T-cell (primary cell): ENCODE results near the gene NDE1. TPM values are rescaled to one million over a fixed set of nuclear protein-coding genes. Genes with fewer than 3 reads are reported as not detected.

Experiments used
- ATAC-seq, 4 experiments: fragments of 200-7000 bp in 3 of 4; fragments of 150-1000 bp in 1 of 4; cut with Tn5 transposase; replicated peaks in 1 of 4; 1 replicate in 3 of 4; 2 replicates in 1 of 4; pipeline ENCODE4 v1.10.0; 2021; ENCODE audit warnings: moderate library complexity in 3 of 4, mild to moderate bottlenecking in 2 of 4, moderate number of reproducible peaks in 1 of 4
- CTCF ChIA-PET, 2 donors: fragments of 300-600 bp; sonication (Branson Sonifier 250); formaldehyde crosslinking; loops; one replicate each; lab custom pipeline; 2022; ENCODE audit warnings: antibody characterized with exemption in 2 of 2; lab: Charles Lee
- POLR2A ChIA-PET, 2 donors: fragments of 300-600 bp; sonication (Branson Sonifier 250); formaldehyde crosslinking; loops; one replicate each; lab custom pipeline; 2022; ENCODE audit warnings: antibody characterized with exemption in 2 of 2; lab: Charles Lee
- DNase-seq, 35 experiments: peaks; one replicate each; pipeline versions ENCODE4 v3.0.0 to v3.0.0-alpha.2; 2013 to 2023
- H3K27ac ChIP-seq: one replicate; pipeline ENCODE4 v1.5.1; 2013; ENCODE audit warnings: low read length
- H3K27me3 ChIP-seq, 2 experiments: replicated peaks in 1 of 2; 1 replicate in 1 of 2; 2 replicates in 1 of 2; pipeline versions ENCODE4 v1.6.1 to v1.7.0; 2013; ENCODE audit warnings: low read length in 1 of 2, mixed read lengths in 1 of 2; ENCODE audit not compliant: control insufficient read depth in 2 of 2, insufficient read depth in 2 of 2; ENCODE audit errors: extremely low read depth in 1 of 2
- H3K36me3 ChIP-seq, 2 donors: 1 replicate in 1 of 2; 2 replicates in 1 of 2; pipeline versions ENCODE4 v1.6.1 to v1.7.0; 2013; ENCODE audit warnings: low read length in 1 of 2; ENCODE audit not compliant: control insufficient read depth in 2 of 2, insufficient read depth in 1 of 2; ENCODE audit errors: extremely low read depth in 1 of 2
- H3K4me1 ChIP-seq, 2 experiments: 1 replicate in 1 of 2; 2 replicates in 1 of 2; pipeline versions ENCODE4 v1.6.1 to v1.7.0; 2013; ENCODE audit warnings: low read length in 2 of 2, mixed read lengths in 1 of 2; ENCODE audit not compliant: insufficient read depth in 2 of 2, control insufficient read depth in 1 of 2; ENCODE audit errors: extremely low read depth in 1 of 2
- H3K4me3 ChIP-seq, 2 donors: 1 replicate in 1 of 2; 2 replicates in 1 of 2; pipeline versions ENCODE4 v1.5.1 to v1.7.0; 2013; ENCODE audit warnings: mild to moderate bottlenecking in 2 of 2, low read length in 1 of 2, moderate library complexity in 1 of 2; ENCODE audit not compliant: control insufficient read depth in 1 of 2; ENCODE audit errors: extremely low read depth in 1 of 2
- H3K9me3 ChIP-seq: 2 replicates; pipeline ENCODE4 v1.7.0; 2013
- H3K27ac Mint-ChIP-seq, 2 donors: one replicate each; pipeline ENCODE4 v1.8.0; 2020 to 2021; ENCODE audit warnings: mild to moderate bottlenecking in 2 of 2, mixed read lengths in 2 of 2
- H3K27me3 Mint-ChIP-seq, 2 donors: one replicate each; pipeline ENCODE4 v1.8.0; 2021 to 2022; ENCODE audit warnings: mixed read lengths in 2 of 2
- H3K36me3 Mint-ChIP-seq: one replicate; pipeline ENCODE4 v1.8.0; 2021; ENCODE audit warnings: mixed read lengths
- H3K4me1 Mint-ChIP-seq, 3 donors: one replicate each; pipeline ENCODE4 v1.8.0; 2020 to 2022; ENCODE audit warnings: mixed read lengths in 3 of 3, mild to moderate bottlenecking in 1 of 3
- H3K4me3 Mint-ChIP-seq, 3 donors: one replicate each; pipeline ENCODE4 v1.8.0; 2020 to 2022; ENCODE audit warnings: mild to moderate bottlenecking in 3 of 3, mixed read lengths in 3 of 3, moderate library complexity in 3 of 3
- H3K9me3 Mint-ChIP-seq, 3 donors: one replicate each; pipeline ENCODE4 v1.8.0; 2020 to 2022; ENCODE audit warnings: mixed read lengths in 3 of 3
- WGBS: methylation state at CpG from one replicate; pipeline ENCODE4 v1.1.5; 2013; ENCODE audit warnings: missing lambda C conversion rate; ENCODE audit not compliant: insufficient coverage; 5-methylcytosine and 5-hydroxymethylcytosine counted together
- total RNA-seq, 35 experiments: library from RNA in 6 of 35; stranded (reverse) in 6 of 35; fragments of 120-200 nt in 1 of 35; gene quantifications; one replicate each; pipeline versions ENCODE4 v1.2.1 to v1.2.4 and lab custom pipeline; 2013 to 2026

Gene NDE1
- total RNA-seq, 5 donors from 2014 or later (not counting 1 experiment from before 2014, with no cell fraction given) = 90.8 to 110 (median 103) TPM

GRCh38 chr16:15611610-15612009 is 38.4 kb upstream of the NDE1 start:
- 93% methylated on average over 2 of the region's 7 CpGs for WGBS
- H3K4me3 Mint-ChIP-seq = no peak overlapping the region
- no peak overlapping the region for H3K27ac Mint-ChIP-seq
- H3K9me3 Mint-ChIP-seq = no peaks in the 10 kb centered on the region
- peaks cover 41 to 90% of the 10 kb centered on the region in 2 donors for H3K36me3 ChIP-seq
- DNase-seq = no peak
- POLR2A ChIA-PET = no interaction called here
- no peak overlapping the region for H3K27ac ChIP-seq
- CTCF ChIA-PET = no interaction called here
- no peaks in the 10 kb centered on the region for H3K27me3 ChIP-seq
- H3K4me1 ChIP-seq = no peaks in the 10 kb centered on the region
- H3K9me3 ChIP-seq = no peaks in the 10 kb centered on the region
- H3K4me3 ChIP-seq = no peak overlapping the region
- H3K4me1 Mint-ChIP-seq = peaks cover 0 to 6% (median 2%) of the 10 kb centered on the region in 3 donors
- no peaks in the 10 kb centered on the region for H3K27me3 Mint-ChIP-seq
- ATAC-seq = no peak
- peaks cover 64% of the 10 kb centered on the region for H3K36me3 Mint-ChIP-seq

DNA sequence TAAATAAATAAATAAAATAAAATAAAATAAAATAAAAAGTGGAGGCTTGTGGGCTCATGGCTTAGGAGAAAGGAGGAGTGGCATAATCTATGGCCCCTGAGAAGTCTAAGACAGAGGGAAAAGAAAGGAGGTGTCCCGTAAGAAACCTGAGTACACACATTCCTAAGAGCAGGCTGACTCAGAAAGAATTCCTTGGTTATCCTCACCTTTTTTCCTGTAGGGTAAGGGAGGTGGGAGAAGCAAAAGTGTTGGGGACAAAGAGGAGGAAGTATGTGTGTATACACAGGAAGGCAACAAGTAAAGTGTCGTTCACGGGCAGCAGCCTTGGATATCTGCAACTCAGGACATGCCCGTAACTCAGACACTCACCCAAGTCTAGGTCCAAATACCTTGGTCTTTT is 36.4 kb upstream of the NDE1 start:
- Histone ChIP-seq H3K9me3 (no peaks in the 10 kb centered on the region), H3K4me3 (no peak overlapping the region), H3K27ac (no peak overlapping the region), H3K27me3 (no peaks in the 10 kb centered on the region), H3K4me1 (no peaks in the 10 kb centered on the region), H3K36me3 (peaks cover 37 to 90% of the 10 kb centered on the region in 2 donors)
- Mint-ChIP-seq H3K36me3 (peaks cover 66% of the 10 kb centered on the region), H3K4me3 (no peak overlapping the region), H3K27me3 (no peaks in the 10 kb centered on the region), H3K9me3 (no peaks in the 10 kb centered on the region), H3K4me1 (no peaks in the 10 kb centered on the region), H3K27ac (peak overlapping the region in 1 of 2 donors; percentile 23)
- ChIA-PET POLR2A (no interaction called here), CTCF (no interaction called here)
- 97% methylated on average over 3 of the region's 4 CpGs for WGBS
- no peak for DNase-seq
- ATAC-seq = no peak

DNA sequence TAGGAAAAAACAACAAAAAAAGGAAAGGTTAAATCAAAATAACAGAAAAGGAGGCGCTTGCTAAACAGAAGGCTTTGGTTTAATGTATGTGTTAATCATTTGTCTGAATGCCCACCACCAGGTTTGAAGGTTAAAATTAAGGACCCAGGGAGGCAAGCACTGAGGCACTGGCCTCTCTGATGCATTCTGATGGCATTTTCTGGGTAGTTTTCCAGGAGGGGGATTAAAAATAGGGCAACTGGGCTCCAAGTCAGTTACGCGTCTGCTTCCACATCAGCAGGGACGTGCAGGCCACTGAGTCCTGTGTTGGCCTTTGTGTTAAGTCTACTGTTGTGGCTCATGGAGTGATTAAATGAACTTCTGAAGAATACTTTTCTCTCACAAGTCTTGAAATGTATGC is 34.0 kb upstream of the NDE1 start:
- Histone ChIP-seq H3K4me3 (no peak overlapping the region), H3K27me3 (no peaks in the 10 kb centered on the region), H3K27ac (no peak overlapping the region), H3K36me3 (peaks cover 42 to 90% of the 10 kb centered on the region in 2 donors), H3K4me1 (no peaks in the 10 kb centered on the region), H3K9me3 (no peaks in the 10 kb centered on the region)
- Mint-ChIP-seq H3K27ac (no peak overlapping the region), H3K9me3 (no peaks in the 10 kb centered on the region), H3K36me3 (peaks cover 64% of the 10 kb centered on the region), H3K4me1 (no peaks in the 10 kb centered on the region), H3K27me3 (no peaks in the 10 kb centered on the region), H3K4me3 (no peak overlapping the region)
- no peak for ATAC-seq
- no peak for DNase-seq
- WGBS = 95% methylated on average over 4 of the region's 4 CpGs
- ChIA-PET CTCF (no interaction called here), POLR2A (no interaction called here)

- WGBS = 83% methylated on average over 6 of the region's 11 CpGs
- Mint-ChIP-seq H3K27ac (no peak overlapping the region), H3K27me3 (no peaks in the 10 kb centered on the region), H3K36me3 (peaks cover 68% of the 10 kb centered on the region), H3K4me3 (no peak overlapping the region), H3K4me1 (no peaks in the 10 kb centered on the region), H3K9me3 (no peaks in the 10 kb centered on the region)
- Histone ChIP-seq H3K36me3 (peaks cover 40 to 90% of the 10 kb centered on the region in 2 donors), H3K27me3 (no peaks in the 10 kb centered on the region), H3K27ac (no peak overlapping the region), H3K4me1 (no peaks in the 10 kb centered on the region), H3K9me3 (no peaks in the 10 kb centered on the region), H3K4me3 (no peak overlapping the region)
- ATAC-seq (no peak), DNase-seq (no peak)
- CTCF ChIA-PET = no interaction called here
- POLR2A ChIA-PET = no interaction called here
These were observed 33.4 kb upstream of the NDE1 start for GRCh38 chr16:15616475-15617165.

- Mint-ChIP-seq H3K36me3 (peaks cover 62% of the 10 kb centered on the region), H3K4me3 (no peak overlapping the region), H3K27ac (peak overlapping the region; percentile 41 to 50), H3K9me3 (no peaks in the 10 kb centered on the region), H3K4me1 (no peaks in the 10 kb centered on the region), H3K27me3 (no peaks in the 10 kb centered on the region)
- H3K36me3 ChIP-seq = peaks cover 30 to 89% of the 10 kb centered on the region in 2 donors
- POLR2A ChIA-PET = no interaction called here
- no peak overlapping the region for H3K4me3 ChIP-seq
- WGBS = 100% methylated on average over 1 of the region's 4 CpGs
- no peak for ATAC-seq
- H3K9me3 ChIP-seq = no peaks in the 10 kb centered on the region
- CTCF ChIA-PET = no interaction called here
- H3K4me1 ChIP-seq = no peaks in the 10 kb centered on the region
- H3K27me3 ChIP-seq = no peaks in the 10 kb centered on the region
- H3K27ac ChIP-seq = no peak overlapping the region
- no peak for DNase-seq
These were observed 32.1 kb upstream of the NDE1 start for GRCh38 chr16:15617901-15618300.

- Mint-ChIP-seq H3K27ac (peak overlapping the region; percentile 32 to 41), H3K27me3 (no peaks in the 10 kb centered on the region), H3K4me1 (no peaks in the 10 kb centered on the region), H3K9me3 (no peaks in the 10 kb centered on the region), H3K36me3 (peaks cover 59% of the 10 kb centered on the region), H3K4me3 (no peak overlapping the region)
- POLR2A ChIA-PET = no interaction called here
- 95% methylated on average over 4 of the region's 4 CpGs for WGBS
- DNase-seq = no peak
- Histone ChIP-seq H3K36me3 (peaks cover 26 to 87% of the 10 kb centered on the region in 2 donors), H3K27me3 (no peaks in the 10 kb centered on the region), H3K4me3 (no peak overlapping the region), H3K9me3 (no peaks in the 10 kb centered on the region), H3K27ac (no peak overlapping the region), H3K4me1 (no peaks in the 10 kb centered on the region)
- CTCF ChIA-PET = no interaction called here
- no peak for ATAC-seq
These were observed 31.7 kb upstream of the NDE1 start for GRCh38 chr16:15618392-15618791.
